Heart right ventricle (tissue), 16 donors: ENCODE results near the gene ZNF532. TPM values are rescaled to one million over a fixed set of nuclear protein-coding genes. Genes with fewer than 3 reads are reported as not detected.

Source experiments
- ATAC-seq, 8 donors: fragments of 200-7000 bp; cut with Tn5 transposase; one replicate each; pipeline ENCODE4 v1.9.1; 2020; ENCODE audit warnings: mild to moderate bottlenecking in 8 of 8, moderate library complexity in 8 of 8, moderate number of reproducible peaks in 1 of 8
- DNase-seq, 2 donors: peaks; one replicate each; pipeline ENCODE4 v3.0.0-alpha.2; 2020
- H3K27ac ChIP-seq, 10 donors: fragments of 200-600 bp; sonication (generic) in 2 of 10; one replicate each; pipeline versions ENCODE4 v1.5.0 to v1.8.0; 2020 to 2022; ENCODE audit warnings: mild to moderate bottlenecking in 3 of 10
- H3K27me3 ChIP-seq, 7 donors: fragments of 200-600 bp; one replicate each; pipeline ENCODE4 v1.8.0; 2021 to 2022; ENCODE audit warnings: mild to moderate bottlenecking in 2 of 7
- H3K36me3 ChIP-seq, 9 donors: fragments of 200-600 bp; sonication (generic) in 1 of 9; one replicate each; pipeline versions ENCODE4 v1.5.0 to v1.8.0; 2020 to 2022; ENCODE audit warnings: mild to moderate bottlenecking in 2 of 9
- H3K4me1 ChIP-seq, 9 donors: fragments of 200-600 bp; sonication (generic) in 1 of 9; one replicate each; pipeline versions ENCODE4 v1.5.0 to v1.8.0; 2020 to 2022; ENCODE audit warnings: mild to moderate bottlenecking in 4 of 9
- H3K4me3 ChIP-seq, 10 donors: fragments of 200-600 bp; sonication (generic) in 2 of 10; one replicate each; pipeline versions ENCODE4 v1.5.0 to v1.8.0; 2020 to 2022; ENCODE audit warnings: mild to moderate bottlenecking in 7 of 10, moderate library complexity in 2 of 10
- H3K9me3 ChIP-seq, 11 donors: fragments of 200-600 bp in 10 of 11; sonication (generic) in 2 of 11; one replicate each; pipeline versions ENCODE4 v1.5.0 to v1.8.0; 2013 to 2022; ENCODE audit warnings: mild to moderate bottlenecking in 2 of 11, control low read depth in 1 of 11, moderate library complexity in 1 of 11
- WGBS, 2 donors: extraction: QIAGEN DNeasy Blood & Tissue Kit; methylation state at CpG; one replicate each; pipeline ENCODE4 v1.1.7; 2013; ENCODE audit warnings: inconsistent platforms in 1 of 2; 5-methylcytosine and 5-hydroxymethylcytosine counted together
- intact Hi-C, 10 donors: fragments of 100-400 bp; cut with DNase I; formaldehyde crosslinking; loops; one replicate each; pipeline versions ENCODE4 v1.11.1 to v1.14.2; 2022
- polyA plus RNA-seq, 2 donors: library from polyadenylated mRNA; stranded (reverse); fragments of 200-250 nt; gene quantifications; one replicate each; pipeline ENCODE4 v1.2.3, GENCODE V29; 2013
- total RNA-seq, 10 donors: library from RNA; stranded (reverse); fragmentation: NEBNext Ultra II Directional in 3 of 10; extraction: Animal tissue kit (Norgen Biotek cat#: 25700) in 3 of 10; gene quantifications; one replicate each; pipeline versions ENCODE4 v1.2.1 to v1.2.4, GENCODE V29; 2021 to 2023
- TF ChIP-seq, protein P1 (sequence below), 9 donors: fragments of 200-600 bp; sonication (generic) in 2 of 9; IDR thresholded peaks; one replicate each; pipeline versions ENCODE4 v1.5.0 to v1.8.0; 2021 to 2022; ENCODE audit warnings: antibody characterized with exemption in 9 of 9, mild to moderate bottlenecking in 5 of 9, moderate library complexity in 1 of 9
- donor health status: Arrhythmogenic right ventricular cardiomyopathy.
- donor health status: ischemic (EF 13 %, LVEDD 7.1; RV severe dilation, severe dysfunction).
- donor health status: healthy with polysubstance abuse.
- donor health status: DM: no; HTN: yes; CAD: no.
- donor health status: DM: no; HTN: no; CAD: no.
- donor health status: ischemic (EF 25% LVEDD 6.9; RV normal size, moderate dysfunction).
- donor health status: ischemic (EF 25% LVEDD 5.7; RV mildly dilated, moderate dysfunction).
- donor health status: healthy.
- donor health status: DM: yes; HTN: yes; CAD: no.
- donor health status: Ischemic cardiomyopathy.
- donor health status: ischemic (EF 35%, LVEDD 5.7; RV mildly dilated, moderate dysfunction).
- donor health status: nonischemic (EF 11% LVEDD 7.7; RV severe dilation, severe dysfunction).
- donor health status: DM: yes; HTN: yes; CAD: no.
- donor health status: PGD.
- donor health status: ischemic (EF 29% LVEDD 5.4; RV normal size, mild dysfunction).
- donor health status: nonischemic (EF 23%, LVEDD 6.1; RV moderate dilation, normal function).

The ZNF532 gene
- total and polyA plus RNA-seq, 12 donors, result 13.8 to 71.4 (median 64.6) TPM

- TF ChIP-seq, protein P1, sequence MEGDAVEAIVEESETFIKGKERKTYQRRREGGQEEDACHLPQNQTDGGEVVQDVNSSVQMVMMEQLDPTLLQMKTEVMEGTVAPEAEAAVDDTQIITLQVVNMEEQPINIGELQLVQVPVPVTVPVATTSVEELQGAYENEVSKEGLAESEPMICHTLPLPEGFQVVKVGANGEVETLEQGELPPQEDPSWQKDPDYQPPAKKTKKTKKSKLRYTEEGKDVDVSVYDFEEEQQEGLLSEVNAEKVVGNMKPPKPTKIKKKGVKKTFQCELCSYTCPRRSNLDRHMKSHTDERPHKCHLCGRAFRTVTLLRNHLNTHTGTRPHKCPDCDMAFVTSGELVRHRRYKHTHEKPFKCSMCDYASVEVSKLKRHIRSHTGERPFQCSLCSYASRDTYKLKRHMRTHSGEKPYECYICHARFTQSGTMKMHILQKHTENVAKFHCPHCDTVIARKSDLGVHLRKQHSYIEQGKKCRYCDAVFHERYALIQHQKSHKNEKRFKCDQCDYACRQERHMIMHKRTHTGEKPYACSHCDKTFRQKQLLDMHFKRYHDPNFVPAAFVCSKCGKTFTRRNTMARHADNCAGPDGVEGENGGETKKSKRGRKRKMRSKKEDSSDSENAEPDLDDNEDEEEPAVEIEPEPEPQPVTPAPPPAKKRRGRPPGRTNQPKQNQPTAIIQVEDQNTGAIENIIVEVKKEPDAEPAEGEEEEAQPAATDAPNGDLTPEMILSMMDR (IDR thresholded peaks at IDR 0.05), result no peak
- WGBS, 2 donors, result 83 to 84% methylated on average over 5 of the region's 5 CpGs
- Histone ChIP-seq H3K9me3 (no peaks in the 10 kb centered on the region), H3K4me1 (peaks cover 0 to 54% (median 31%) of the 10 kb centered on the region in 9 donors), H3K4me3 (no peak overlapping the region), H3K27me3 (no peaks in the 10 kb centered on the region), H3K36me3 (peaks cover 0 to 65% (median 0%) of the 10 kb centered on the region in 9 donors), H3K27ac (peak overlapping the region in 1 of 10 donors; percentile 17)
- intact Hi-C loops, result no loop called here
- no peak for DNase-seq
- no peak for ATAC-seq
Observed at GRCh38 chr18:58902961-58903360, 38.3 kb downstream of the ZNF532 start.

DNA sequence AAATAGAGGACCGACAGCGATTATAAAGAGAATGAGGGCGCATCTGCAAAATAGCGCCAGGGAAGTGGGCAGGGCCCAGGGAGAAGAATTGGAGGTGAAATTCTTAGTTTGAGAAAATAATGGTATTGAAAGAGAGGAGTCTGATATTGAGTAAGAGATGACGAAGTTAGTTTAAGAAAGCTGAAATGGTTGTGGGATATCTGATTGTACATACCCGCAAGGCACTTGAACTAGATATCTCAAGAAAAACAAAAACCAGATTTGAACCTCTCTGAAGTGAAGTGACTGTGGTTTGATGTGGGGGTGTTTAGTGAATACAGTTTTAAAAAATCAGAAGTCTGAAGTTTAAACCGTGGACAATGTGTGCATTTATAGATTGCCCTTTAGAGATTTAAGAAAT is 38.9 kb downstream of the ZNF532 start:
- Histone ChIP-seq H3K27me3 (no peaks in the 10 kb centered on the region), H3K27ac (peak overlapping the region in 1 of 10 donors; percentile 17), H3K9me3 (no peaks in the 10 kb centered on the region), H3K4me3 (no peak overlapping the region), H3K4me1 (peaks cover 0 to 55% (median 31%) of the 10 kb centered on the region in 9 donors), H3K36me3 (peaks cover 0 to 60% (median 0%) of the 10 kb centered on the region in 9 donors)
- DNase-seq (no peak), ATAC-seq (no peak)
- intact Hi-C loops, result no loop called here
- WGBS, 2 donors, result 94 to 99% methylated on average over 7 of the region's 7 CpGs
- TF ChIP-seq, protein P1 (IDR thresholded peaks at IDR 0.05), result no peak

- H3K9me3 ChIP-seq, result no peaks in the 10 kb centered on the region
- ATAC-seq (no peak), DNase-seq (no peak)
- peaks cover 0 to 57% (median 0%) of the 10 kb centered on the region in 9 donors for H3K36me3 ChIP-seq
- intact Hi-C loops, result no loop called here
- peaks cover 0 to 48% (median 12%) of the 10 kb centered on the region in 9 donors for H3K4me1 ChIP-seq
- 92 to 93% methylated on average over 10 of the region's 10 CpGs for WGBS, 2 donors
- TF ChIP-seq, protein P1 (IDR thresholded peaks at IDR 0.05), result no peak
- H3K4me3 ChIP-seq, result no peak overlapping the region
- no peaks in the 10 kb centered on the region for H3K27me3 ChIP-seq
- H3K27ac ChIP-seq, result no peak overlapping the region
Observed at GRCh38 chr18:58905777-58906428, 41.2 kb downstream of the ZNF532 start.

DNA sequence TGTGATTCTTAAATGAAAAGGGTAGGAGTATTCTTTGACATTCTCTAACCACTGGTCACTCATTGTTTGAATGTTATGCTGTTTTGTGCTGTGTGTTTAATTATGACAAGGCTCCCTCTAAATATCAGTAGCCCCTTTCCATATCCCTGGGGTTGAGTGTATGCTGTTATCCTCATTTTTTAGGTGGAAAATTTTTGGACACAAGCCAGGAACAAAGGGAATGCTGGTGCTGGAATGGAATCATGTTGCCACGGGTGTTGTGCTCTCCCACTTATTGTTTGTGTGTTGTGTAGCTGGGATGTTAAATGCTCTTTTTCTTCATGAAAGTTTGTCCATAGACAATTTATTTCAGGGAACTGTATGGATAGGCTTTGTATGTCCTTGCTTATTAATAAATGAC is 43.3 kb downstream of the ZNF532 start:
- ATAC-seq (no peak), DNase-seq (no peak)
- peaks cover 4 to 61% (median 28%) of the 10 kb centered on the region in 9 donors for H3K4me1 ChIP-seq
- WGBS, 2 donors, result 38 to 50% methylated on average over 1 of the region's 1 CpG
- no peaks in the 10 kb centered on the region for H3K27me3 ChIP-seq
- H3K9me3 ChIP-seq, result no peaks in the 10 kb centered on the region
- H3K27ac ChIP-seq, result peak overlapping the region in 1 of 10 donors; percentile 43
- intact Hi-C loops, result no loop called here
- peaks cover 0 to 43% (median 0%) of the 10 kb centered on the region in 9 donors for H3K36me3 ChIP-seq
- TF ChIP-seq, protein P1 (IDR thresholded peaks at IDR 0.05), result no peak
- no peak overlapping the region for H3K4me3 ChIP-seq
